Measurements from ENCODE around the gene DMRTC2. TPM values are rescaled to one million over a fixed set of nuclear protein-coding genes. Genes with fewer than 3 reads are reported as not detected.
A peak's percentile ranks its signal among the peaks of the same experiment; 100 is the strongest.

DMRTC2 gene
- total RNA-seq, 1 donor from 2014 or later: not detected

GRCh38 chr19:41853344-41853743 lies 8.5 kb downstream of the DMRTC2 start:
- Mint-ChIP-seq H3K4me1 (ENCODE audit: low read depth) (no peaks in the 10 kb centered on the region), H3K4me3 (no peak overlapping the region), H3K27ac (no peak overlapping the region), H3K36me3 (ENCODE audit: low read depth) (no peaks in the 10 kb centered on the region), H3K9me3 (no peaks in the 10 kb centered on the region), H3K27me3 (ENCODE audit: insufficient read depth) (peaks cover 45% of the 10 kb centered on the region)
- no peak for DNase-seq (ENCODE audit: low spot score)
- intact Hi-C loops (cut with micrococcal nuclease): no loop called here

GRCh38 chr19:41853768-41854167 lies 8.9 kb downstream of the DMRTC2 start:
- Mint-ChIP-seq H3K27me3 (ENCODE audit: insufficient read depth) (peaks cover 45% of the 10 kb centered on the region), H3K27ac (no peak overlapping the region), H3K36me3 (ENCODE audit: low read depth) (no peaks in the 10 kb centered on the region), H3K9me3 (no peaks in the 10 kb centered on the region), H3K4me1 (ENCODE audit: low read depth) (no peaks in the 10 kb centered on the region), H3K4me3 (no peak overlapping the region)
- intact Hi-C loops (cut with micrococcal nuclease): no loop called here
- DNase-seq (ENCODE audit: low spot score): no peak

- intact Hi-C loops (cut with micrococcal nuclease): loop anchor here (1.0 kb wide), 5 partner anchors 25 to 383 kb away; partner anchors contain the start of genes GSK3A, RABAC1 and ZNF574
- Mint-ChIP-seq H3K27ac (peak overlapping the region; percentile 97), H3K4me1 (ENCODE audit: low read depth) (peaks cover 34% of the 10 kb centered on the region), H3K4me3 (peak overlapping the region; percentile 88), H3K36me3 (ENCODE audit: low read depth) (peaks cover 36% of the 10 kb centered on the region), H3K9me3 (no peaks in the 10 kb centered on the region), H3K27me3 (ENCODE audit: insufficient read depth) (peaks cover 13% of the 10 kb centered on the region)
- no peak for DNase-seq (ENCODE audit: low spot score)
These were observed 14.4 kb downstream of the DMRTC2 start for GRCh38 chr19:41859213-41859617.

- Mint-ChIP-seq H3K27me3 (ENCODE audit: insufficient read depth) (peaks cover 9% of the 10 kb centered on the region), H3K9me3 (no peaks in the 10 kb centered on the region), H3K4me1 (ENCODE audit: low read depth) (peaks cover 39% of the 10 kb centered on the region), H3K27ac (peak within 1 kb of the TSS; percentile 97), H3K36me3 (ENCODE audit: low read depth) (peaks cover 42% of the 10 kb centered on the region), H3K4me3 (peak within 1 kb of the TSS; percentile 95)
- peak; percentile 97 for DNase-seq (ENCODE audit: low spot score)
- intact Hi-C loops (cut with micrococcal nuclease): loop anchor here (1.0 to 2.0 kb wide), 10 partner anchors 11 to 1889 kb away; partner anchors contain the start of genes BCKDHA, EXOSC5, GSK3A and PSMC4
These were observed 15.0 kb downstream of the DMRTC2 start, which contains the start of gene RPS19 for GRCh38 chr19:41859618-41860418. RPS19 (plus strand) TSS chr19:41860255; CDS start chr19:41860775, 520 bp downstream.

GRCh38 chr19:41860419-41861115 lies 15.7 kb downstream of the DMRTC2 start:
- peaks cover 46% of the 10 kb centered on the region for H3K36me3 Mint-ChIP-seq (ENCODE audit: low read depth)
- intact Hi-C loops (cut with micrococcal nuclease): loop anchor here (1.0 to 2.0 kb wide), 5 partner anchors 11 to 1890 kb away; partner anchors contain the start of genes BCKDHA, EXOSC5 and PSMC4
- H3K27ac Mint-ChIP-seq: peak overlapping the region; percentile 84
- DNase-seq (ENCODE audit: low spot score): no peak
- H3K4me1 Mint-ChIP-seq (ENCODE audit: low read depth): peaks cover 39% of the 10 kb centered on the region
- no peaks in the 10 kb centered on the region for H3K9me3 Mint-ChIP-seq
- H3K4me3 Mint-ChIP-seq: peak overlapping the region; percentile 95
- H3K27me3 Mint-ChIP-seq (ENCODE audit: insufficient read depth): peaks cover 4% of the 10 kb centered on the region

- H3K27me3 Mint-ChIP-seq (ENCODE audit: insufficient read depth): peaks cover 4% of the 10 kb centered on the region
- intact Hi-C loops (cut with micrococcal nuclease): loop anchor here (2.0 kb wide), 2 partner anchors 464 to 1890 kb away; partner anchors contain the start of genes BCKDHA, EXOSC5 and PSMC4
- no peak for DNase-seq (ENCODE audit: low spot score)
These were observed 16.4 kb downstream of the DMRTC2 start for GRCh38 chr19:41861116-41861768.

GRCh38 chr19:41861846-41862245 lies 17.0 kb downstream of the DMRTC2 start:
- DNase-seq (ENCODE audit: low spot score): no peak
- H3K4me3 Mint-ChIP-seq: peak overlapping the region; percentile 95
- intact Hi-C loops (cut with micrococcal nuclease): loop anchor here (2.0 kb wide), 2 partner anchors 465 to 1891 kb away; partner anchors contain the start of genes BCKDHA, EXOSC5 and PSMC4
- peak overlapping the region; percentile 84 for H3K27ac Mint-ChIP-seq
- H3K9me3 Mint-ChIP-seq: no peaks in the 10 kb centered on the region
- H3K27me3 Mint-ChIP-seq (ENCODE audit: insufficient read depth): peaks cover 4% of the 10 kb centered on the region
- peaks cover 54% of the 10 kb centered on the region for H3K36me3 Mint-ChIP-seq (ENCODE audit: low read depth)
- peaks cover 44% of the 10 kb centered on the region for H3K4me1 Mint-ChIP-seq (ENCODE audit: low read depth)

More at GRCh38 chr19:41861116-41861768, 16.4 kb downstream of the DMRTC2 start:
- Mint-ChIP-seq H3K9me3 (no peaks in the 10 kb centered on the region), H3K4me3 (peak overlapping the region; percentile 95), H3K27ac (peak overlapping the region; percentile 84), H3K4me1 (ENCODE audit: low read depth) (peaks cover 42% of the 10 kb centered on the region), H3K36me3 (ENCODE audit: low read depth) (peaks cover 50% of the 10 kb centered on the region)

- Mint-ChIP-seq H3K9me3 (no peaks in the 10 kb centered on the region), H3K27me3 (ENCODE audit: insufficient read depth) (no peaks in the 10 kb centered on the region), H3K27ac (peak overlapping the region; percentile 74), H3K4me3 (peak overlapping the region; percentile 95), H3K36me3 (ENCODE audit: low read depth) (peaks cover 54% of the 10 kb centered on the region), H3K4me1 (ENCODE audit: low read depth) (peaks cover 48% of the 10 kb centered on the region)
- intact Hi-C loops (cut with micrococcal nuclease): no loop called here
- no peak for DNase-seq (ENCODE audit: low spot score)
These were observed 17.7 kb downstream of the DMRTC2 start for GRCh38 chr19:41862445-41862986.

GRCh38 chr19:41863209-41863931 lies 18.5 kb downstream of the DMRTC2 start:
- intact Hi-C loops (cut with micrococcal nuclease): no loop called here
- H3K27me3 Mint-ChIP-seq (ENCODE audit: insufficient read depth): no peaks in the 10 kb centered on the region
- peaks cover 61% of the 10 kb centered on the region for H3K36me3 Mint-ChIP-seq (ENCODE audit: low read depth)
- H3K27ac Mint-ChIP-seq: peak overlapping the region; percentile 81
- DNase-seq (ENCODE audit: low spot score): no peak
- peak overlapping the region; percentile 95 for H3K4me3 Mint-ChIP-seq
- H3K4me1 Mint-ChIP-seq (ENCODE audit: low read depth): peaks cover 57% of the 10 kb centered on the region
- no peaks in the 10 kb centered on the region for H3K9me3 Mint-ChIP-seq

- intact Hi-C loops (cut with micrococcal nuclease): no loop called here
- Mint-ChIP-seq H3K4me3 (peak overlapping the region; percentile 67), H3K9me3 (no peaks in the 10 kb centered on the region), H3K27me3 (ENCODE audit: insufficient read depth) (no peaks in the 10 kb centered on the region), H3K4me1 (ENCODE audit: low read depth) (peaks cover 65% of the 10 kb centered on the region), H3K27ac (peak overlapping the region; percentile 74), H3K36me3 (ENCODE audit: low read depth) (peaks cover 67% of the 10 kb centered on the region)
- DNase-seq (ENCODE audit: low spot score): no peak
These were observed 19.5 kb downstream of the DMRTC2 start for GRCh38 chr19:41864374-41864773.

GRCh38 chr19:41866284-41866683 lies 21.4 kb downstream of the DMRTC2 start:
- Mint-ChIP-seq H3K36me3 (ENCODE audit: low read depth) (peaks cover 71% of the 10 kb centered on the region), H3K9me3 (no peaks in the 10 kb centered on the region), H3K4me3 (no peak overlapping the region), H3K27ac (peak overlapping the region; percentile 75), H3K4me1 (ENCODE audit: low read depth) (peaks cover 77% of the 10 kb centered on the region), H3K27me3 (ENCODE audit: insufficient read depth) (no peaks in the 10 kb centered on the region)
- DNase-seq (ENCODE audit: low spot score): no peak
- intact Hi-C loops (cut with micrococcal nuclease): no loop called here
